ENCODE data around the gene PLCB2. TPM values are rescaled to one million over a fixed set of nuclear protein-coding genes. Genes with fewer than 3 reads are reported as not detected.

PLCB2 gene
- total RNA-seq (2014; rRNA removed; shearing (Covaris generic)): not detected in 2 replicates

DNA sequence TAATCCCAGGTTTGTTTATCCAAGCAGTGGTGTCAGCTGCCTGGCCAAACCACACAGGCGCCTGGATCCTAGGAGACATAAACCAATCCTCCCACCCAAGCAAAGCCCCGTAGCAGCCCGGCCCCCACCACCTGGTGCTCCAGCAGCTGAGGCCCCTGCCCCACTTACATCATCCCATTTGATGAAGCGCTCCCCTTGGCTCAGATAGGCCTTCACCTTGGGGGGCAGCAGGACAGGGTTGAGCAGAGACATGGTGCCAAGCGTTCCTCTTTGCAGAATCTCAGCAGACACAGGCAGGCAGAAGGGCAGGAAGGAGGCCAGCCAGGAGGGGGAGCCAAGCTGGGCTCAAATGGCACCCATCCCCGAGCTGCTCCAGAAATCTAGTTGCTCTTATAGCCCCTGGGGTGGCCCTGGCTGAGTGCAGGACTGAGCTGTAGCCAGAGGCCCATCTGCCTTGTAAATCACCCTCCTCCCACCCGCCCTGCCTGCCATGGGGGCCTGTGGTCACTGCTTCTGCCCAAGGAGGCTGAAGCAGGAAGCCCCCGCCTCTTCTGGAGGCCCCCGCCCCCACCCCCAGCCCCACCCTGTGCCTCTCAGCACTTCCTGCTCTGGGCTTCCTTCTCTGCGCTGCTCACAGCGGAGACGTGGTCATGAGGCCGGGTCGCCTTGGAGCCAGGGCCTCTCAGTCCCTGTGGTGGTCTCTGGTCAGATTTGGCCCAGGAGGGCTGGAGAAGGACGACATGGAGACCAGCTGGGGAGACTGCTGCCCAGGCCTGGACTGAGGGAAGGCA lies at the start of gene PLCB2:
Gene PLCB2, minus strand, starts transcription at position 515 of the 791 bp plus-strand sequence. Its CDS starts 263 bp downstream, at position 252.
- peak; percentile 22 for DNase-seq (ENCODE audit: low read depth)

DNA sequence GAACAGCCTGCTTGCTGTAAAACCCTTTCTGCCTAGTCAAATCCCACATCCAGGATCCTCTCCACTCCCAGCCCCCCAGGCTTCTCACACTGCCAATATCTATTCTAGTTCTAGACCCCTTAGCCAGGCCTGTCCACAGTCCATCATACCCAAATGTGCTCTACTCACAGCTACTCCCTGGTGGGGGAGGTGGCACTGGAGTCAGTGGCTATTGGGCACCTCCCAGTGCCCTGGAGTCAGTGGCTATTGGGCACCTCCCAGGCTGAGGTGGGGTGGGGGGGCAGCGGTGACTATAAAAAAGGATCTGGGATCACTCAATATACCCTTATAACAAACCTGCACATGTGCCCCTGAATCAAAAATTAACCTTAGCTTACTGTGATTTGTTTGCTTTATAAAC lies 49.5 kb upstream of the PLCB2 start:
- DNase-seq (ENCODE audit: low read depth): no peak

DNA sequence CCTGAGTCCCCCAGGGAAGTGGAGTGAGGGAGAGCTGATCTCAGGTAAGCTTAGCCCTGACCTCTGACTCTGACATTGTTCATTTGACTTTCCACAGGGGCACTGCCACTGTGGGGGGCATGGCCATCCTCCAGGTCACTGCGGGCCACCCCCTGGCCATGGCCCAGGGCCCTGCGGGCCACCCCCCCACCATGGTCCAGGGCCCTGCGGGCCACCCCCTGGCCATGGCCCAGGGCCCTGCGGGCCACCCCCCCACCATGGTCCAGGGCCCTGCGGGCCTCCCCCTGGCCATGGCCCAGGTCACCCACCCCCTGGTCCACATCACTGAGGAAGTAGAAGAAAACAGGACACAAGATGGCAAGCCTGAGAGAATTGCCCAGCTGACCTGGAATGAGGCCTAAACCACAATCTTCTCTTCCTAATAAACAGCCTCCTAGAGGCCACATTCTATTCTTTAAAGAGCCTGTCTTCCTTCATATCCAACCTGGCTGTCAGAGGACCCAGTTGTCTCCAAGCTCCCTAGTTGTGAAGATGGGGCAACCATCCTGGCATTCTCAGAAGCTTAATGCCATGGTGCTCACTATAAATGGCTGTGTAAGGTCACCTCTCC lies 48.3 kb upstream of the PLCB2 start:
- peak; percentile 55 for DNase-seq (ENCODE audit: low read depth)

- peak; percentile 20 for DNase-seq (ENCODE audit: low read depth)
These were observed 46.9 kb upstream of the PLCB2 start for GRCh38 chr15:40354408-40355171.

DNA sequence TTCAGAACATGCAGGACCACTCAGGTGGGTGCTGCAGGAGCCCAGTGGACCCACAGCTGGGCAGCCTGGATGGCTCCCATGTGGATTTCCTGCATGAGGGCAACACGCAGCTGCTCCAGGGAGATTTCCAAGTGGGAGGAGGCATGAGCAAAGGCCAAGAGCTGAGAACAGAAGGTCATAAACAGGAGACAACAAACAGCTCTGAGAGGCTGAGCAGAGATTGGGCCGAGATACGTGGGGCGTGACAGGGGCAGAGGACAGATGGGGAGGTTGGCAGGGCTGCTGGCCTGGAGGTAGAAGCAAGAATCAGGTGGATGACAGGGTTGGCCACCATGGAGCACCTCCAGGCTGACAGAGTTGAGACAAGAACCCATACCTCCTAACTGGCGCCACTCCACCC lies 46.0 kb upstream of the PLCB2 start:
- DNase-seq (ENCODE audit: low read depth): no peak

- DNase-seq (ENCODE audit: low read depth): no peak
These were observed 44.7 kb upstream of the PLCB2 start for GRCh38 chr15:40352281-40352901.

DNA sequence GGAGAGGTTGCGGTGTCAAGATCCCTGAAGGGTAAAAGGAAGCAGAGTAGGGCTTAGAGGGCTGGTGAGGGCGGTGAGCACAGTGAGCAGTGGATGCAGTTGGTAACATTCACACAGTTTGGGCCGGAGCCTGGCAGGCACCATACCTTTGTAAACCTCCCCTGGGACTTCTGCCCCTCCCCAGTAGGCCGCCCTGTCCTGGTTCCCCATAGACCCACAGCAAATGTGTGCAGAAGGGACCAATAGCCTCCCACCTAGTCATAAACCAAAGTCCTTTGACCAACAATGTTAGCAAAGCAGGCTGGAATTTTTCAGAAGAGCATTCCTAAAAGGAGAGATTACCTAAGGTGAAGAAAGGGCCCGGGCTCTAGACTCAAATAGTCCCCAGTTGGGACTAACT lies 41.4 kb upstream of the PLCB2 start:
- DNase-seq (ENCODE audit: low read depth): no peak

DNA sequence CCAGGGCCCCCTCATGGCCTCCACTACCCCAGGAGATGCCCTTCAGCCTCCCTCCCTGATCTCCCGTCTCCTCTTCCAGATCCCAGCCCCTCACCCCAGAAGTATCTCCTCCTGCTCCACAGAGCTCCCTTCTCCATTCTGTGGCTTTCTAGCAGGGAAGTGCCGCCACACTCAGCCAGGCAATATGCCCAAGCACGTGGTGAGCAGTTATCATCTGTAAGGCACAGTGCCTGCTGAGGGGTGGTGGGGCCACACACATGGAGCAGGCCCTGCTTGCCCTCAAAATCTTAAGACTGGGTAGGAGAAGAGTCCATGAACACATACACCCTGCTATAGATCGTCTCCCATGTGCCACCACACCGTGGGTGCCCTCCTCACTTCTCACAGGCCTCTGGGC lies 40.7 kb upstream of the PLCB2 start:
- no peak for DNase-seq (ENCODE audit: low read depth)

DNA sequence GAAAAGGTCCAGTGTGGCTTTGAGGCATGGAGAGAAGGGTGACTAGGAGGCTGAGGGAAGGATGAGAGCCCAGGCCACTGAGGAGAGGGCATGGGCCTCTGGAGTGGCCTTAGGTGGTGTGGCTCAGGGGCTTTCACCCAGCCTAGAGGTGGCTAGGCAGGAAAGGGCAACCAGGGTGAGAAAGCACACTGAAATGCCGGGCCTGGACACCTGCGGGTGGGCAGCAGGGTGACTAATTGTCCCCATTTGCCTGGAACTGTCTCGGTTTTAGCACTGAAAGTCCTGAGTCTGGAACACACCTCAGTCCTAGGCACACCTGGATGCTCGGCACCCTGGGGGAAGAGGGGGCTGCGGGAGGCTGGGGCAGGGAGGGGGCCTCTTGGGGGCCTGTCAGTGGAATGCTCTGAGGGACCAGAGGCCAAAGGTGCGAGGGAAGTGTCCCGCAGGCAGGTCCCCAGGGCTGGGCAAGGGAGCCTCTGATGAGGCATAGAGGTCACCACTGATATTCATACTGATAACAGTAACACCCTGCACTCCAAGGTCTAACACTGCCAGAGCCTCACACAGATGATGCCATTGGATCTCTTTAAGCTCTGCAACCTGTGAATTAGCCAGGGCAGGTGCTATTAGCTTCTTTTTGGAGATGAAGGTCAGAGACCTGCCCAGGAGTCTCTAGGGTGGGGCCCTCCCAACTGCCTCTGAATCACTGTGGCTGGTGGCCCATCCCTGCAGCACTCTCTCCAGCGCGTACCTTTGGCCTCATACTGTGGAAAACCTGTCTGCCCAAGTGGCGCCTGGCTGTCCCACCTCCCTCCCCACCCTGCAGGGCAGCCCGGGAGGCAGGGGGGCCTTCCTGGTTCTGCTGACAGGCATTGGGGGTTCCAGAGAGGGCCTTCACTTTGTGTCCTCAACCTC lies 40.1 kb upstream of the PLCB2 start:
- DNase-seq (ENCODE audit: low read depth): no peak

DNA sequence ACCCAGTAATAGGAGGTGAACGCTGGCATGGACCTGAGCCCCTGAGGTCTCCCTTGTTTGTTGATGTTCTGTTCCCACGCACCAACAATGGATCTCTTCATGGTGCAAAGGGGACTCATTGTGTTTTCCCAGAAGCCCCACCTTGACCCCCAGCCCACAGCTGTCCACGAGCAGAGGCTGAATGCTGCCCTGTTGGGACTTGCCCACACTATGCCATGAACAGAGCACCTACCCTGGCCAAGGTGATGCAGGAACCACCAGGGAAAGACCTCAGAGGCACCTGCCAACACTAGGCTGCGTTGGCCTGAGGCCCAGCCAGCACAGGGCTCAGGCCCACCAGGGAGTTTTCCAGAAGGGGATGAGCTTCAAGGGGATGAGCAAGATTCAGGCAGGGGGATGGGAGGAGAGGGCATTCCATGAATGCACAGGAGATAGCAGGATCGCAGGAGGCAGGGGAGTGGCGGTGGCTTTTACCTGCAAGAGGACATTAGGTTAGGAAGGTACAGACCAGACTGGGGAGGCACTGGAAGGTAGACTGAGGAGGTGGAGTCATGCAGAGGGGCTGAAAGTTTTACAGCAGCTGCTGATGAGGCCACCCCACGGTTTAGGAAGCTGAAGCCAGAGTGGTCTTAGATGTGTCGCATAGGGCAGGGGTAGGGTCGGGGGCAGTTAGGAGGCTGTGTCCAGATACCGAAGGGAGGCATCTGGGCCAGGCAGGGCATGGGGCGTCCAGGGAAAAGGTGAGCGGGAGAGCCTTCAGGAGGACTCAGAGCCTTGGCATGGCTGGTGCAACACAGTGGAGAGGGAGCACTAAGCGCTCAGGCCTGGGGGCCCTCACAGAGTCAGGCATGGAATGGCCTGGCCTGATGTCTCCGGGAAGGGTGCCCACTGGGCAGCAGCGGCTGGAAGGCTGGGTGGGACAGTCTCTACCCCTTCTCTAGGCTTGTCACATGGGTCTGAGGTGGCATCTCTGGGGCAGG lies 39.1 kb upstream of the PLCB2 start:
- DNase-seq (ENCODE audit: low read depth): no peak

GRCh38 chr15:40345867-40346578 lies 38.3 kb upstream of the PLCB2 start:
- no peak for DNase-seq (ENCODE audit: low read depth)

DNA sequence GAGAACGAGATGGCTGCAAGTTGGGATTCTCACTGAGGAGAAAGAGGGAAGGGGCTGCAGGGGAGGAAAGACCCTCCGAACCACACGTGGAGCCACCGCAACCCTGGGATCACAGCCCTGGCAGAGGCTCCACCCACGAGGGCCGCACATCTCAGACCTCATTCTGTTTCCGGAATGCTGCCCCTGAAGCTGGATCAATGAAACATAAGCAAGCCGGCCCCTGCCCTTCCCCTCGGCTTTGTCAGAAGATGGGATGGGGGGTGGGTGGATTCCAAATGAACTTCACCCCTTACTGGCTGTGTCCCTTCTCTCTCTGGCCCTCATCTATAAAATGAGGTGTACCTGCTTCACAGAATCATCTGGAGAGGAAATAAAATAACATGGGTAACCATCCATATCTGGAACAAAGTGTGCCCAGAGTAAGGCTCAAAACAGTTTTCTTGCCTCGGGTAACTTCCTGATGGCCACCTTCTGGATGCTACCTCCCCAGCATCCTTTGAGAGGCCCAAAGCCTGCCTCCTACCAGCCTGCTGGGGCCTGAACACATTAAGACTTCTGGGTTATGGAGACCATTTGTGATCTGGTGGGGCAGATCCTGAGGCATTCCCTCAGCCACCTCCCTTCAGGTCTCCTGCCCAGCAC lies 37.6 kb upstream of the PLCB2 start:
- no peak for DNase-seq (ENCODE audit: low read depth)

- DNase-seq (ENCODE audit: low read depth): peak; percentile 67
These were observed 36.9 kb upstream of the PLCB2 start for GRCh38 chr15:40344631-40345120.

GRCh38 chr15:40344217-40344616 lies 36.5 kb upstream of the PLCB2 start:
- DNase-seq (ENCODE audit: low read depth): no peak

- peak; percentile 98 for DNase-seq (ENCODE audit: low read depth)
These were observed 35.8 kb upstream of the PLCB2 start for GRCh38 chr15:40343512-40343911.

DNA sequence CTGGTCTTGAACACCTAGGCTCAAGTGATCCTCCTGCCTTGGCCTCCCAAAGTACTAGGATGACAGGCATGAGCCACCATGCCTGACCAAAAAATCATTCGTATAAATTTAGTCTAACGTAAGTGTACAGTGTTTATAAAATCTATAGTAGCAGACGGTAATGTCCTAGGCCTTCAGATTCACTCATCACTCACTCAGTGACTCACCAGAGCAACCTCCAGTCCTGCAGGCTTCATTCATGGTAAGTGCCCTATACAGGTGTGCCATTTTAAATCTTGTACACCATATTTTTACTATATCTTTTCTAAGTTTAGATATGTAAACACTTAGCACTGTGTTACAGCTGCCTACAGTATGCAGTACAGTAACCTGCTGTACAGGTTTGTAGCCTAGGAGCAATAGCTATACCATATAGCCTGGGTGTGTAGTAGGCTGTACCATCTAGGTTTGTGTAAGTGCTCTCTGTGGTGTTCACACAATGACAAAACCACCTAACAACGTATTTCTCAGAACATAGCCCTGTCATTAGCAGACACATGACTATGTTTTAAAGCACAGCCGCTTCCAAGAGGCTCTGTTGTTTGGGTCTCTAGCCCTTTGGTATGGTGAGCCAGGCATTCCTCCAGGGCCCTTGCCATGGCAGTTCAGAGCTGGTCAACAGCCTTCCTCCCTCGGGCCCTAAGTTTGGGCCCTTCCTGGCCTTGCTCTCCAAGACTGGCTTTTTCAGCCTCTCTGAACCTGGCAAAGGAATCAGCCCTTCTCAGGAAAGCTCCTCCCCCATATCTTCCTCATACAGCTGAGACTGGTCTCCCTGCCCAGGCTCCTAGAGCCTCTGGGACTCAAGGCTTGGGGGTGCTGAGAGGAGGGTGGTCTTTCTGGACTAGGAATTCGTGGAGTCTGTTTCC lies 34.9 kb upstream of the PLCB2 start:
- peak; percentile 69 for DNase-seq (ENCODE audit: low read depth)

DNA sequence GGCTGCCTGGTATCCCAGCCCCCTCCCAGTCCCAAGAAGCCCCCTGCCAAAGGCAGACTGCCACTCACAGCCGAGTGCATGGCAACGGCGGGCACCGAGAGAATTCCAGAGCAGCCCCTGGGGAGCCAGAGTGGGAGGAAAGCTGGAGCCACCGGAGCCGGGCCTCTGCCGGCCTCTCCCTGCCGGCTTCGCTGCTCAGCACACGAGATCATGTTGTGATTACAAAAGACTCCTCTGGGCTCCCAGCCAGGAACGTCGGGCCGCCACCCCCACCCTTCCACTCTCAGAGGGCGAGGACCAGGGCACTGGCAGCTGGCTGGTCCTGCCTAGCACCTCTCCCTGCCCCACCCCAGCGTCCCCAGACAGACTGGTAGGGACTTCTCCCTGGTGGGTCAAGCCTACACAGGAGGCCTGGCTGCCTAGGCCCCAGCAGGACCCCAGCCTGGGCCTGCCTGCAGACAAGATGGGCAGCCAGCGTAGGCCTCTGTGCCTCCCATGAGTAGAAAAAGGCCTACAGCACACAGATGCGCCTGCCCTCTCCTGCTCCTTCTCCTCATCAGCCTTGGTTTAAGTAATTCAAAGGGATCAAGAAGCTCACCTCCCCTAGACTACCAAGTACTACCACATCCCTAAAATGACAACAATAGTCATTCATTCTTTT lies 33.1 kb upstream of the PLCB2 start, which contains the start of gene CCDC9B:
Gene CCDC9B, minus strand, starts transcription at position 200 of the 661 bp plus-strand sequence. Its CDS starts 120 bp downstream, at position 80.
- DNase-seq (ENCODE audit: low read depth): peak; percentile 90
